Measurements from ENCODE around the gene EPN1.

The EPN1 gene

GRCh38 chr19:55678121-55678671 lies 3.2 kb downstream of the EPN1 start:
- TF ChIP-seq CEBPB (IDR thresholded peaks at IDR 0.05) (no peak), MAX (IDR thresholded peaks at IDR 0.05) (no peak), USF1 (IDR thresholded peaks at IDR 0.05) (no peak), TCF12 (IDR thresholded peaks at IDR 0.05; ENCODE audit: low read depth) (no peak), REST (IDR thresholded peaks at IDR 0.05; ENCODE audit: low read depth) (no peak), RAD21 (IDR thresholded peaks at IDR 0.05; ENCODE audit: low read depth) (no peak)

- TF ChIP-seq TAF1 (IDR thresholded peaks at IDR 0.05; ENCODE audit: low read depth) (no peak), FOXM1 (IDR thresholded peaks at IDR 0.05; ENCODE audit: borderline replicate concordance, low read depth) (no peak), USF1 (IDR thresholded peaks at IDR 0.05) (no peak), CREB1 (IDR thresholded peaks at IDR 0.05; ENCODE audit: low read depth) (no peak), EGR1 (IDR thresholded peaks at IDR 0.05) (no peak), REST (IDR thresholded peaks at IDR 0.05; ENCODE audit: low read depth) (no peak), TCF12 (IDR thresholded peaks at IDR 0.05; ENCODE audit: low read depth) (no peak), NFIC (IDR thresholded peaks at IDR 0.05) (no peak), EP300 (IDR thresholded peaks at IDR 0.05; ENCODE audit: borderline replicate concordance) (no peak), CEBPB (IDR thresholded peaks at IDR 0.05) (no peak), ZBTB7A (IDR thresholded peaks at IDR 0.05; ENCODE audit: low read depth) (no peak), YY1 (IDR thresholded peaks at IDR 0.05; ENCODE audit: low read depth) (no peak), MAX (IDR thresholded peaks at IDR 0.05) (no peak), RAD21 (IDR thresholded peaks at IDR 0.05; ENCODE audit: low read depth) (no peak), TEAD4 (IDR thresholded peaks at IDR 0.05) (no peak)
Measured at GRCh38 chr19:55679343-55680257, 4.6 kb downstream of the EPN1 start.

- TF ChIP-seq REST (IDR thresholded peaks at IDR 0.05; ENCODE audit: low read depth): no peak
- TF ChIP-seq TAF1 (IDR thresholded peaks at IDR 0.05; ENCODE audit: low read depth): no peak
Measured at GRCh38 chr19:55680339-55681130, 5.5 kb downstream of the EPN1 start.

Measured in Ishikawa (cell line).